HG03520 (cell line): Measurements from ENCODE around the gene CCDC91.
A peak's percentile ranks its signal among the peaks of the same experiment; 100 is the strongest.

Experiments used
- ATAC-seq: cut with Tn5 transposase; IDR thresholded peaks from one replicate; pipeline ENCODE4 v1.9.1; 2021; ENCODE audit warnings: mild to moderate bottlenecking, moderate library complexity; ENCODE audit not compliant: unreplicated experiment

Gene CCDC91

GRCh38 chr12:28190321-28191050 is at the start of gene CCDC91:
Gene CCDC91, plus strand, starts transcription at chr12:28190456. Its CDS starts 66,760 bp downstream, at chr12:28257216.
- ATAC-seq = peak; percentile 82

- no peak for ATAC-seq
Observed at GRCh38 chr12:28144059-28144458, 46.2 kb upstream of the CCDC91 start.

- ATAC-seq = no peak
Observed at GRCh38 chr12:28144532-28144931, 45.7 kb upstream of the CCDC91 start.

GRCh38 chr12:28145216-28145615 is 45.0 kb upstream of the CCDC91 start:
- ATAC-seq = no peak

- no peak for ATAC-seq
Observed at GRCh38 chr12:28149279-28149678, 41.0 kb upstream of the CCDC91 start.

- ATAC-seq = no peak
Observed at GRCh38 chr12:28156362-28156761, 33.9 kb upstream of the CCDC91 start.

- ATAC-seq = no peak
Observed at GRCh38 chr12:28156804-28157203, 33.5 kb upstream of the CCDC91 start.

- no peak for ATAC-seq
Observed at GRCh38 chr12:28158353-28158752, 31.9 kb upstream of the CCDC91 start.

- ATAC-seq = no peak
Observed at GRCh38 chr12:28159688-28160087, 30.6 kb upstream of the CCDC91 start.

- no peak for ATAC-seq
Observed at GRCh38 chr12:28161697-28162096, 28.6 kb upstream of the CCDC91 start.

GRCh38 chr12:28162697-28163096 is 27.6 kb upstream of the CCDC91 start:
- no peak for ATAC-seq

GRCh38 chr12:28164644-28165275 is 25.5 kb upstream of the CCDC91 start:
- ATAC-seq = no peak

- ATAC-seq = no peak
Observed at GRCh38 chr12:28167981-28168485, 22.2 kb upstream of the CCDC91 start.

GRCh38 chr12:28171356-28172060 is 18.7 kb upstream of the CCDC91 start:
- no peak for ATAC-seq

GRCh38 chr12:28172434-28173030 is 17.7 kb upstream of the CCDC91 start:
- ATAC-seq = no peak

- no peak for ATAC-seq
Observed at GRCh38 chr12:28173440-28173839, 16.8 kb upstream of the CCDC91 start.

GRCh38 chr12:28175098-28175589 is 15.1 kb upstream of the CCDC91 start:
- ATAC-seq = no peak

GRCh38 chr12:28176295-28176694 is 14.0 kb upstream of the CCDC91 start:
- no peak for ATAC-seq

- no peak for ATAC-seq
Observed at GRCh38 chr12:28177461-28177860, 12.8 kb upstream of the CCDC91 start.

- no peak for ATAC-seq
Observed at GRCh38 chr12:28177905-28178304, 12.4 kb upstream of the CCDC91 start.

- no peak for ATAC-seq
Observed at GRCh38 chr12:28178775-28179174, 11.5 kb upstream of the CCDC91 start.
